GM23338 (cell line): ENCODE results near the gene OR2AP1. TPM values are rescaled to one million over a fixed set of nuclear protein-coding genes. Genes with fewer than 3 reads are reported as not detected.

Experiments used
- ATAC-seq: fragments of 200-7000 bp; cut with Tn5 transposase; 3 replicates; pipeline ENCODE4 v1.9.1; 2020
- DNase-seq: peaks from one replicate; pipeline ENCODE4 v3.0.0-alpha.2; 2015; ENCODE audit warnings: low spot score
- H2AFZ ChIP-seq: fragments of 200-600 bp; sonication (generic); 2 replicates; pipeline ENCODE4 v1.8.0; 2016; ENCODE audit warnings: antibody characterized with exemption, mild to moderate bottlenecking, moderate library complexity
- H3F3A ChIP-seq: fragments of 200-600 bp; sonication (generic); replicated peaks from 2 replicates; pipeline ENCODE4 v1.8.0; 2017; ENCODE audit warnings: antibody characterized with exemption, mixed run types, low read depth
- H3K27ac ChIP-seq: fragments of 200-600 bp; sonication (generic); 2 replicates; pipeline ENCODE4 v1.6.1; 2016; ENCODE audit warnings: low read depth
- H3K27me3 ChIP-seq: fragments of 200-600 bp; sonication (generic); 2 replicates; pipeline ENCODE4 v1.8.0; 2016; ENCODE audit warnings: mild to moderate bottlenecking, mixed run types, moderate library complexity; ENCODE audit not compliant: insufficient read depth
- H3K36me3 ChIP-seq: fragments of 200-600 bp; sonication (generic); 2 replicates; pipeline ENCODE4 v1.8.0; 2016; ENCODE audit warnings: mild to moderate bottlenecking; ENCODE audit not compliant: insufficient read depth
- H3K4me1 ChIP-seq: fragments of 200-600 bp; sonication (generic); 2 replicates; pipeline ENCODE4 v1.8.0; 2016; ENCODE audit warnings: mild to moderate bottlenecking, moderate library complexity; ENCODE audit not compliant: insufficient read depth
- H3K4me2 ChIP-seq: fragments of 200-600 bp; sonication (generic); 2 replicates; pipeline ENCODE4 v1.7.1; 2017; ENCODE audit warnings: mixed run types
- H3K4me3 ChIP-seq: fragments of 200-600 bp; sonication (generic); 2 replicates; pipeline ENCODE4 v1.6.1; 2016; ENCODE audit warnings: mixed run types
- H3K79me2 ChIP-seq: fragments of 200-600 bp; sonication (generic); replicated peaks from 2 replicates; pipeline ENCODE4 v1.8.0; 2017; ENCODE audit warnings: mild to moderate bottlenecking; ENCODE audit not compliant: insufficient read depth
- H3K9me2 ChIP-seq: fragments of 200-600 bp; sonication (generic); 2 replicates; pipeline ENCODE4 v1.8.0; 2017; ENCODE audit not compliant: insufficient read depth
- H4K20me1 ChIP-seq: fragments of 200-600 bp; sonication (generic); replicated peaks from 2 replicates; pipeline ENCODE4 v1.8.0; 2017; ENCODE audit warnings: mild to moderate bottlenecking; ENCODE audit not compliant: insufficient read depth
- H3K27ac Mint-ChIP-seq: 2 replicates; pipeline ENCODE4 v1.8.0; 2020; ENCODE audit warnings: inconsistent platforms, mild to moderate bottlenecking, moderate library complexity, mixed read lengths
- H3K27me3 Mint-ChIP-seq: 3 replicates; pipeline ENCODE4 v1.8.0; 2022; ENCODE audit warnings: low read depth, mild to moderate bottlenecking, moderate library complexity, mixed read lengths, inconsistent platforms; ENCODE audit not compliant: insufficient read depth, poor library complexity
- H3K36me3 Mint-ChIP-seq: 3 replicates; pipeline ENCODE4 v1.8.0; 2021; ENCODE audit warnings: low read depth, mild to moderate bottlenecking, inconsistent platforms, moderate library complexity, mixed read lengths
- H3K4me1 Mint-ChIP-seq: 3 replicates; pipeline ENCODE4 v1.8.0; 2020; ENCODE audit warnings: mild to moderate bottlenecking, inconsistent platforms, mixed read lengths
- H3K4me3 Mint-ChIP-seq: 3 replicates; pipeline ENCODE4 v1.8.0; 2021; ENCODE audit warnings: moderate library complexity, mild to moderate bottlenecking, inconsistent platforms, mixed read lengths
- H3K9me3 Mint-ChIP-seq: 3 replicates; pipeline ENCODE4 v1.8.0; 2020; ENCODE audit warnings: moderate library complexity, mild to moderate bottlenecking, inconsistent platforms, mixed read lengths
- CREB1 ChIP-seq: fragments of 250-450 bp; sonication (Bioruptor Pico); IDR thresholded peaks from 2 replicates; pipeline ENCODE4 v1.5.0; 2020; ENCODE audit warnings: low read depth, mild to moderate bottlenecking, moderate library complexity
- CTCF ChIP-seq, 2 experiments: fragments of 200-600 bp in 1 of 2; sonication (generic) in 1 of 2; conservative IDR thresholded peaks; 2 replicates each; pipeline versions ENCODE4 v1.5.1 to v1.6.1; 2016 to 2017; ENCODE audit warnings: antibody characterized with exemption in 2 of 2, low read depth in 2 of 2, mild to moderate bottlenecking in 2 of 2, moderate library complexity in 1 of 2
- ETS1 ChIP-seq: IDR thresholded peaks from 2 replicates; pipeline ENCODE4 v1.6.1; 2016; ENCODE audit warnings: antibody characterized with exemption
- EZH2 ChIP-seq: fragments of 200-600 bp; sonication (generic); IDR thresholded peaks from one replicate; pipeline ENCODE4 v1.8.0; 2017; ENCODE audit warnings: antibody characterized with exemption, mild to moderate bottlenecking, low read depth; ENCODE audit not compliant: unreplicated experiment
- EZH2phosphoT487 ChIP-seq: fragments of 200-600 bp; sonication (generic); IDR thresholded peaks from one replicate; pipeline ENCODE4 v1.8.1; 2018; ENCODE audit warnings: antibody characterized with exemption; ENCODE audit not compliant: unreplicated experiment
- JUNB ChIP-seq: IDR thresholded peaks from one replicate; pipeline ENCODE4 v1.6.1; 2016; ENCODE audit warnings: antibody characterized with exemption; ENCODE audit not compliant: unreplicated experiment
- NANOG ChIP-seq: IDR thresholded peaks from 2 replicates; pipeline ENCODE4 v1.6.1; 2016; ENCODE audit warnings: antibody characterized with exemption, borderline replicate concordance
- POLR2AphosphoS5 ChIP-seq: IDR thresholded peaks from 2 replicates; pipeline ENCODE4 v1.6.1; 2016; ENCODE audit warnings: antibody characterized with exemption, low read depth
- REST ChIP-seq: IDR thresholded peaks from one replicate; pipeline ENCODE4 v1.6.1; 2018; ENCODE audit warnings: antibody characterized with exemption; ENCODE audit not compliant: unreplicated experiment
- STAT1 ChIP-seq: IDR thresholded peaks from one replicate; pipeline ENCODE4 v1.6.1; 2016; ENCODE audit warnings: antibody characterized with exemption; ENCODE audit not compliant: unreplicated experiment
- ZNF114 ChIP-seq: fragments of 250-450 bp; sonication (Bioruptor Pico); IDR thresholded peaks from 2 replicates; pipeline ENCODE4 v1.5.0; 2020; ENCODE audit warnings: mild to moderate bottlenecking, moderate library complexity
- ZNF331 ChIP-seq: fragments of 250-450 bp; sonication (Bioruptor Pico); IDR thresholded peaks from 2 replicates; pipeline ENCODE4 v1.5.0; 2020; ENCODE audit warnings: low read depth, mild to moderate bottlenecking, moderate library complexity
- ZNF462 ChIP-seq: fragments of 250-450 bp; sonication (Bioruptor Pico); IDR thresholded peaks from 2 replicates; pipeline ENCODE4 v1.5.0; 2020; ENCODE audit warnings: mild to moderate bottlenecking, moderate library complexity
- polyA plus RNA-seq: library from polyadenylated mRNA; unstranded; fragments of >200 nt; fragmentation: Nextera tagmentation; extraction: Ambion mirVana; gene quantifications from 2 replicates; pipeline ENCODE4 v1.2.1, GENCODE V29; 2016
- total RNA-seq: library from RNA; depleted of rRNA; stranded (reverse); fragments of >200 nt; shearing (Covaris generic); gene quantifications from 2 replicates; pipeline ENCODE4 v1.2.3, GENCODE V29; 2014

Gene OR2AP1
- total and polyA plus RNA-seq, 2 experiments from 2014 or later: not detected

GRCh38 chr12:55610598-55610997 is 38.3 kb downstream of the OR2AP1 start:
- ATAC-seq: no peak
- peaks cover 21% of the 10 kb centered on the region for H3K9me2 ChIP-seq
- H3K9me3 Mint-ChIP-seq: peaks cover 19% of the 10 kb centered on the region
- no peak overlapping the region for H3K27ac Mint-ChIP-seq
- H2AFZ ChIP-seq: no peak overlapping the region
- no peaks in the 10 kb centered on the region for H3K4me1 ChIP-seq
- no peaks in the 10 kb centered on the region for H4K20me1 ChIP-seq
- H3F3A ChIP-seq: no peaks in the 10 kb centered on the region
- no peak overlapping the region for H3K4me3 Mint-ChIP-seq
- no peak overlapping the region for H3K4me2 ChIP-seq
- H3K79me2 ChIP-seq: no peaks in the 10 kb centered on the region
- no peak for TF ChIP-seq ZNF331 (CRISPR knock-in tag)
- TF ChIP-seq EZH2: no peak
- TF ChIP-seq EZH2phosphoT487: no peak
- TF ChIP-seq ETS1: no peak
- no peak for TF ChIP-seq ZNF462
- TF ChIP-seq CREB1 (CRISPR knock-in tag): no peak
- TF ChIP-seq NANOG: no peak
- TF ChIP-seq STAT1: no peak
- TF ChIP-seq POLR2AphosphoS5: no peak
- no peak for TF ChIP-seq JUNB
- no peak for TF ChIP-seq ZNF114 (CRISPR knock-in tag)
- TF ChIP-seq CTCF (conservative IDR thresholded peaks at IDR 0.05; ENCODE audit: low read depth in 2 of 2): no peak
- TF ChIP-seq REST: no peak
- H3K4me3 ChIP-seq: no peak overlapping the region
- no peak for DNase-seq
- H3K36me3 Mint-ChIP-seq: peaks cover 10% of the 10 kb centered on the region; the same call in 2 of the 3 replicates
- H3K27me3 ChIP-seq: no peaks in the 10 kb centered on the region
- no peaks in the 10 kb centered on the region; the same call in 1 of the 2 replicates for H3K36me3 ChIP-seq
- no peak overlapping the region for H3K27ac ChIP-seq
- H3K4me1 Mint-ChIP-seq: no peaks in the 10 kb centered on the region
- H3K27me3 Mint-ChIP-seq: no peaks in the 10 kb centered on the region
